Tibial nerve (tissue), 4 donors: ENCODE data around the gene CTXND1. TPM values are rescaled to one million over a fixed set of nuclear protein-coding genes. Genes with fewer than 3 reads are reported as not detected.
"Not testable (repeated sequence)": the region's sequence is repeated elsewhere in the genome, so short reads cannot be mapped to it uniquely, and the experiment has no call there.

Experiments used
- DNase-seq, 2 donors: peaks; one replicate each; pipeline ENCODE4 v3.0.0-alpha.2; 2019; ENCODE audit warnings: low spot score in 2 of 2
- H3K27ac ChIP-seq, 4 donors: fragments of 200-600 bp; sonication (generic) in 3 of 4; one replicate each; pipeline ENCODE4 v1.5.1; 2017 to 2019; ENCODE audit warnings: mild to moderate bottlenecking in 1 of 4
- H3K27me3 ChIP-seq, 2 donors: fragments of 200-600 bp; sonication (generic) in 1 of 2; one replicate each; pipeline versions ENCODE4 v1.5.1 to v1.6.0; 2017 to 2019
- H3K36me3 ChIP-seq, 3 donors: fragments of 200-600 bp; sonication (generic); one replicate each; pipeline ENCODE4 v1.5.1; 2018 to 2019
- H3K4me1 ChIP-seq, 4 donors: fragments of 200-600 bp; sonication (generic) in 3 of 4; one replicate each; pipeline ENCODE4 v1.5.1; 2017 to 2019
- H3K4me3 ChIP-seq, 4 donors: fragments of 200-600 bp; sonication (generic) in 3 of 4; one replicate each; pipeline ENCODE4 v1.5.1; 2017 to 2019; ENCODE audit warnings: mild to moderate bottlenecking in 1 of 4, moderate library complexity in 1 of 4
- H3K9me3 ChIP-seq, 4 donors: fragments of 200-600 bp; sonication (generic) in 3 of 4; one replicate each; pipeline ENCODE4 v1.5.1; 2017 to 2019
- EP300 ChIP-seq, 2 donors: sonication (generic); formaldehyde crosslinking; IDR thresholded peaks; one replicate each; pipeline ENCODE4 v1.6.1; 2017; ENCODE audit warnings: antibody characterized with exemption in 2 of 2, mild to moderate bottlenecking in 1 of 2
- POLR2A ChIP-seq, 2 donors: fragments of 450-650 bp; IDR thresholded peaks; one replicate each; pipeline ENCODE4 v1.6.1; 2017; ENCODE audit warnings: antibody characterized with exemption in 2 of 2, mild to moderate bottlenecking in 2 of 2, moderate library complexity in 2 of 2
- WGBS, 2 donors: methylation state at CpG; one replicate each; pipeline ENCODE4 v1.1.5; 2018; 5-methylcytosine and 5-hydroxymethylcytosine counted together
- total RNA-seq, 4 donors: library from RNA; depleted of rRNA; stranded (reverse); fragments of >200 nt; gene quantifications; one replicate each; pipeline ENCODE4 v1.1.0, GENCODE V29; 2016
- TF ChIP-seq, protein P1 (sequence below), 5 experiments: fragments of 200-600 bp in 3 of 5; fragments of 450-650 bp in 2 of 5; sonication (generic) in 3 of 5; IDR thresholded peaks; one replicate each; pipeline ENCODE4 v1.5.1; 2016 to 2019; ENCODE audit warnings: antibody characterized with exemption in 5 of 5, mild to moderate bottlenecking in 3 of 5, moderate library complexity in 2 of 5

The CTXND1 gene
- total RNA-seq, 4 donors from 2014 or later = 1.8 to 3.7 (median 2.6) TPM

DNA sequence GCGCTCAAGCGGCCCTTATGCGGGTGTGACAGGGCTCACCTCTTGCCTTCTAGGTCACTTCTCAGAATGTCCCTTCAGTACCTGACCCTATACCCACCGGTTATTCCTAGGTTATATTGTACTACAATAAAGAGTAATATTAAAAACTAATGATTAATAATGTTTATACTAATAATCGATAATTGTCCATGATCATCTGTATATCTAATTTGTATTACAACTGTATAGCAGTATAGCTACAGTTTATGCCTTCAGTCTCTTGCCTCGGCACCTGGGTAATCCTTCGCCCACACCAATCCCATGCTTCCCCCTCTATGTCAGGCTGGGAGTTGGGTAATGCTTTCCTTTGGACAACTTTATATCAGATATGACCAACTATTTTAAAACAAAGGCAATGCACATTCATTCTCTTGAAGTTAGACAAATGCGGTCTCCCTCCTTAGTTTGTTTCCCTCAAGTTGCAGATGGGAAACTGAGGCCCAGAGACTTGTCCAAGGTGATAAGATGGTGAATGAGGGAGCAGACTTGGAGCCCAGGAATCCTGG is 95.8 kb downstream of the CTXND1 start:
- no peak for DNase-seq
- Histone ChIP-seq H3K27me3 (no peaks in the 10 kb centered on the region), H3K36me3 (peaks cover 0 to 34% (median 0%) of the 10 kb centered on the region in 3 donors), H3K9me3 (no peaks in the 10 kb centered on the region), H3K4me3 (no peak overlapping the region), H3K27ac (no peak overlapping the region), H3K4me1 (peaks cover 0 to 37% (median 12%) of the 10 kb centered on the region in 4 donors)
- TF ChIP-seq, protein P1, sequence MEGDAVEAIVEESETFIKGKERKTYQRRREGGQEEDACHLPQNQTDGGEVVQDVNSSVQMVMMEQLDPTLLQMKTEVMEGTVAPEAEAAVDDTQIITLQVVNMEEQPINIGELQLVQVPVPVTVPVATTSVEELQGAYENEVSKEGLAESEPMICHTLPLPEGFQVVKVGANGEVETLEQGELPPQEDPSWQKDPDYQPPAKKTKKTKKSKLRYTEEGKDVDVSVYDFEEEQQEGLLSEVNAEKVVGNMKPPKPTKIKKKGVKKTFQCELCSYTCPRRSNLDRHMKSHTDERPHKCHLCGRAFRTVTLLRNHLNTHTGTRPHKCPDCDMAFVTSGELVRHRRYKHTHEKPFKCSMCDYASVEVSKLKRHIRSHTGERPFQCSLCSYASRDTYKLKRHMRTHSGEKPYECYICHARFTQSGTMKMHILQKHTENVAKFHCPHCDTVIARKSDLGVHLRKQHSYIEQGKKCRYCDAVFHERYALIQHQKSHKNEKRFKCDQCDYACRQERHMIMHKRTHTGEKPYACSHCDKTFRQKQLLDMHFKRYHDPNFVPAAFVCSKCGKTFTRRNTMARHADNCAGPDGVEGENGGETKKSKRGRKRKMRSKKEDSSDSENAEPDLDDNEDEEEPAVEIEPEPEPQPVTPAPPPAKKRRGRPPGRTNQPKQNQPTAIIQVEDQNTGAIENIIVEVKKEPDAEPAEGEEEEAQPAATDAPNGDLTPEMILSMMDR (IDR thresholded peaks at IDR 0.05) = no peak
- TF ChIP-seq EP300 (IDR thresholded peaks at IDR 0.05) (no peak), POLR2A (IDR thresholded peaks at IDR 0.05) (no peak)
- 95 to 97% methylated on average over 8 of the region's 8 CpGs for WGBS, 2 donors

DNA sequence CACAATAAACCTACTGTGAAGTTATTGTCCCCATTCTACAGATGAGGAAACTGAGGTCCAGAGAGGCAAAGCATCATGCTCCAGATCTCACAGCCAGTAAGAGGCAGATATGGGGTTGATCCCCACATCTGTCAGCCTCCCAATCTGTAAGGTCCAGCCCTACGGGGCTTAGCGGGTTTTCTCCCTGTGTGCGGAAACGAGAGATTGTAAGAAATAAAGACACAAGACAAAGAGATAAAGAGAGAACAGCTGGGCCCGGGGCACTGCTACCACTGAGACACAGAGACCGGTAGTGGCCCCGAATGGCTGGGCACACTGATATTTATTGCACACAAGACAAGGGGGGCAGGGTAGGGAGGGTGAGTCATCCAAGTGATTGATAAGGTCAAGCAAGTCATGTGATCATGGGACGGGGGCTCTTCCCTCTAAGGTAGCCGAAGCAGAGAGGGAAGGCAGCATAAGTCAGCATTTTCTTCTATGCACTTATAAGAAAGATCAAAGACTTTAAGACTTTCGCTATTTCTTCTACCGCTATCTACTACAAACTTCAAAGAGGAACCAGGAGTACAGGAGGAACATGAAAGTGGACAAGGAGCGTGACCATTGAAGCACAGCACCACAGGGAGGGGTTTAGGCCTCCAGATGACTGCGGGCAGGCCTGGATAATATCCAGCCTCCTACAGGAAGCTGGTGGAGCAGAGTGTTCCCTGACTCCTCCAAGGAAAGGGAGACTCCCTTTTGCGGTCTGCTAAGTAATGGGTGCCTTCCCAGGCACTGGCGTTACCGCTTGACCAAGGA is 96.4 kb downstream of the CTXND1 start:
- Histone ChIP-seq H3K36me3 (peaks cover 0 to 27% (median 0%) of the 10 kb centered on the region in 3 donors), H3K4me1 (peaks cover 0 to 33% (median 10%) of the 10 kb centered on the region in 4 donors)
- 73 to 77% methylated on average over 16 of the region's 16 CpGs for WGBS, 2 donors
- peak in 1 of 2 donors; percentile 28 for DNase-seq
- not testable (repeated sequence) for H3K27me3 ChIP-seq, H3K4me3 ChIP-seq, H3K9me3 ChIP-seq, H3K27ac ChIP-seq
- peak in 1 of 2 donors; percentile 30 for TF ChIP-seq EP300 (IDR thresholded peaks at IDR 0.05)

DNA sequence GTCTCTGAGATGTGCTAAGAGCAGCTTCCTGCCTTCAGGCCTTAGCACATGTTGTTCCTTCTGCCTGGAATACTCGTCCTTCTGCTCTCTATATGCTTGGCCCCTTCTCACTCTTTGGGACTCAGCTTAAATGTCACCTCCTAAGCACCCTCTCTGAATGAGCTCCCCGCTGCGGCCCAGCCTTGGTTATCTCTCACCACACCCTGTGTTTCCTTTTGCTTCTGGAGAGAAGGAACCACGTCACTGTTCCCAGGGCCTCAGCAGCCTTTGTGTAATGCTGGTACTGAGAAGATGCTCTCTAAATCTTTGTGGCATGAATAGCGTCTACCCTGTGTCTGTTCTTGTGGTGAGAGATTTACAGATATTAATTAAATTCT is 97.0 kb downstream of the CTXND1 start:
- 85 to 94% methylated on average over 5 of the region's 5 CpGs for WGBS, 2 donors
- no peak for DNase-seq
- no peak overlapping the region for H3K4me3 ChIP-seq
- H3K9me3 ChIP-seq = no peaks in the 10 kb centered on the region
- H3K4me1 ChIP-seq = peaks cover 0 to 27% (median 9%) of the 10 kb centered on the region in 4 donors
- H3K27me3 ChIP-seq = no peaks in the 10 kb centered on the region
- H3K27ac ChIP-seq = no peak overlapping the region
- peaks cover 0 to 21% (median 0%) of the 10 kb centered on the region in 3 donors for H3K36me3 ChIP-seq
- TF ChIP-seq EP300 (IDR thresholded peaks at IDR 0.05) (no peak), POLR2A (IDR thresholded peaks at IDR 0.05) (no peak)
- TF ChIP-seq, protein P1 (IDR thresholded peaks at IDR 0.05) = no peak

DNA sequence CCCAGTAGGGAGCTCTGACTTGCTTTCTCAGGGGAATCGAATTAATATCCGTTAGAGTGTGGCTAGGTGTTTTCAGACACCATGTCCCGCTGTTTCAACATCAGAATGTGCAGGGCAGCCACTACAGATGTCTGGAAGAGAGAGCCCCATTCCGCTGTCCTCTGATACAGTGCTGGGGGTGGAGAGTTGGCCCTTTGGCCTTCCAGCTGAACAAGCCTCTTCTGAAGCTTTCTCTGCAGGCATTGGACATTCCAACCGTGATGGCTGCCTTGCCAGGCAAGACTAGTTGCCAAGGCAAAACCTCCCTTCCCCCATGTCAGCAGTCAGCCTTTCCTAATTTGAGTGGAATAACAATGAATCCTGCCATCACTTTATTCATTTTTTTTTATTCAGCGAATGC is 97.7 kb downstream of the CTXND1 start:
- H3K4me3 ChIP-seq = no peak overlapping the region
- peaks cover 0 to 14% (median 0%) of the 10 kb centered on the region in 3 donors for H3K36me3 ChIP-seq
- no peaks in the 10 kb centered on the region for H3K27me3 ChIP-seq
- 63 to 74% methylated on average over 6 of the region's 6 CpGs for WGBS, 2 donors
- H3K27ac ChIP-seq = peak overlapping the region in 1 of 4 donors; percentile 92
- no peaks in the 10 kb centered on the region for H3K9me3 ChIP-seq
- TF ChIP-seq, protein P1 (IDR thresholded peaks at IDR 0.05) = no peak
- no peak for TF ChIP-seq EP300 (IDR thresholded peaks at IDR 0.05)
- TF ChIP-seq POLR2A (IDR thresholded peaks at IDR 0.05) = no peak
- no peak for DNase-seq
- H3K4me1 ChIP-seq = peaks cover 0 to 26% (median 9%) of the 10 kb centered on the region in 4 donors

DNA sequence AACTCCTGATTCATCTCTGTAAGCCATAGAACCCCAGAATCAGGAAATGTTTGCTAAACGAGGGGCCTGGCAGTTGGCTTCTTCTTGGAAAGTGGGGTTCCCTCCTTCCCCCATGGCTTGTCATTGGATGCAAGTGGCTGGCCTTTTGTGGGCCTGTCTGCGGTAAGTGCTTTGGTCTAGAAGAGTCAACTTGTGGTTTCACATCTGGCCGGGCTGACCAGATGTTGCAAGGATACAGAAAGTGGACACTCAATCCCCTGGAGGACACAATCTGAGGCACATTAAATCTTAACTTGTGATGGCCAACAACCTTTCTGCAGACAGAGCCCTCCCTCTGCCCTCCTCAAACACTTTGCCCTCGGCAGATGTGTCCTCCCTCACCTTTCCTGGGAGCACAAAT is 98.1 kb downstream of the CTXND1 start:
- Histone ChIP-seq H3K27ac (peak overlapping the region in 2 of 4 donors; percentile 92), H3K36me3 (peaks cover 0 to 10% (median 0%) of the 10 kb centered on the region in 3 donors)

More for the DNA sequence above, 98.1 kb downstream of the CTXND1 start:
- H3K9me3 ChIP-seq = no peaks in the 10 kb centered on the region
- TF ChIP-seq EP300 (IDR thresholded peaks at IDR 0.05) (no peak), POLR2A (IDR thresholded peaks at IDR 0.05) (no peak)
- TF ChIP-seq, protein P1 (IDR thresholded peaks at IDR 0.05) = no peak
- peak overlapping the region in 1 of 4 donors; percentile 68 for H3K4me3 ChIP-seq
- no peak for DNase-seq
- H3K4me1 ChIP-seq = peaks cover 0 to 26% (median 9%) of the 10 kb centered on the region in 4 donors
- H3K27me3 ChIP-seq = no peaks in the 10 kb centered on the region
- WGBS, 2 donors = 72 to 80% methylated on average over 4 of the region's 4 CpGs
